HG03432 (cell line): ENCODE results near the gene CCAR1.
"Not testable (repeated sequence)": the region's sequence is repeated elsewhere in the genome, so short reads cannot be mapped to it uniquely, and the experiment has no call there.

Experiments
- ATAC-seq: cut with Tn5 transposase; IDR thresholded peaks from one replicate; pipeline ENCODE4 v1.9.1; 2021; ENCODE audit warnings: mild to moderate bottlenecking, moderate library complexity; ENCODE audit not compliant: unreplicated experiment

CCAR1 gene

DNA sequence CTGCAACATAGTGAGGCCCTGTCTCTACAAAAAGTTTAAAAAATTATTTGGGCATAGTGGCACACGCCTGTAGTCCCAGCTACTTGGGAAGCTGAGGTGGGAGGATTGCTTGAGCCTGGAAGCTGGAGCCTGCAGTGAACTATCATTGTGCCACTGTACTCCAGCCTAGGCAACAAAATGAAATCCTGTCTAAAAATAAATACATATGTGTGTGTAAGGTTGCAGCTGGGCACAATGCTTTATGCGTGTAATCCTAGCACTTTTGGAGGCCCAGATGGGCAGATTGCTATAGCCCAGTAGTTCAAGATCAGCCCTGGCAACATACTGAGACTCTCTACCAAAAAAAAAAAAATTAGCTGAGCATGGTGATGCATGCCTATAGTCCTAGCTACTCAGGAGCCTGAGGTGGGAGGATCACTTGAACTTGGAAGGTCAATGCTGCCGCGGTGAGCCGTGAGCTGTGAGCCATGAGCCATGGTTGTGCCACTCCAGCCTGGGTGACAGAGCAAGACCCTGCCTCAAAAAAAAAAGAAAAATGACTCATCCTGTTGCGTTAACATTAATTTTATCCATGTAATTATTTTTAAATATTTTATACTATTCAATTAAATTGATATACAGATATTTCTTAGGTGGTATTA, 38.3 kb downstream of the CCAR1 start:
- no peak for ATAC-seq

DNA sequence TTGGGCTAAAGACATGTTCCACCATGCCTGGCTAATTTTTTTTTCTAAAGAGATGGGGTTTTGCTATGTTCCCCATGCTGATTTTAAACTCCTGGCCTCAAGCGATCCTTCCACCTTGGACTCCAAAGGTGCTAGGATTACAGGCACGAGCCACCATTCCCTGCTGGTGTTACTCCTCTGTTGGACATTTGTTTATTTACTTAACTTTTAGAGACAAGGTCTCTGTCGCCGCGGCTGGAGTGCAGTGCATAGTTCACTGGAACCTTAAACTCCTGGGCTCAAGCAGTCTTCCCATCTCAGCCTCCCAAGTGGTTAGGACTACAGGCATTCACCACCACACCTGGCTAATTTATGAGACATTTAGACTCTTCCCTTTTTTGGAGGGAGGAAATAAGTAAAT, 38.9 kb downstream of the CCAR1 start:
- ATAC-seq: no peak

DNA sequence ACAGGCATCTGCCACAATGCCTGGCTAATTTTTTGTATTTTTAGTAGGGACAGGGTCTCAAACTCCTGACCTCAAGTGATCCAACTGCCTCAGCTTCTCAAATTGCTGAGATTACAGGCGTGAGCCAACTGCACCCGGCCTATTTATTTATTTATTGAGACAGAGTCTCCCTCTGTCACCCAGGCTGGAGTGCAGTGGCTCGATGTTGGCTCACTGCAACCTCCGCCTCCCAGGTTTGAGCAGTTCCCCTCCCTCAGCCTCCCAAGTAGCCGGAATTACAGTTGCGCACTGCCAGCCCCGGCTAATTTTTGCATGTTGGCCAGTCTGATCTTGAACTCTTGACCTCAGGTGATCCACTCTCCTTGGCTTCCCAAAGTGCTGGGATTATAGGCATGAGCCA, 46.4 kb downstream of the CCAR1 start:
- ATAC-seq: not testable (repeated sequence)

- ATAC-seq: no peak
Measured at GRCh38 chr10:68781613-68782574, 60.9 kb downstream of the CCAR1 start.

DNA sequence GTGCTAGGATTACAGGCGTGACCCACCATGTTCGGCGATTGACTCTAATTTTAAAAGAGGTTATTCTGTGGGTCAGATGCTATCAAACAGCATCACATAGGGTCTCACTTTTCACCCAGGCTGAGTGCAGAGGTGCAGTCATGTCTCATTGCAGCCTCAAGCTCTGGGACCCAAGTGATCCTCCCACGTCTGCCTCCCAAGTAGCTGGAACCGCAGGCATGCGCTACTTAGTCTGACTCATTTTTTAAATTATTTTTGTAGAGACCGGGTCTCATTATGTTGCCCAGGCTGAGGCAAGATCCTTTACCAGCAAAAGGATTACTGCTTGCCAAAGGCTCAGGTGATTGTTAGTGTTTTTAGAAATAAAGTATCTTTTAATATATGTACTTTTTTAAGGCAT, 63.4 kb downstream of the CCAR1 start:
- no peak for ATAC-seq

DNA sequence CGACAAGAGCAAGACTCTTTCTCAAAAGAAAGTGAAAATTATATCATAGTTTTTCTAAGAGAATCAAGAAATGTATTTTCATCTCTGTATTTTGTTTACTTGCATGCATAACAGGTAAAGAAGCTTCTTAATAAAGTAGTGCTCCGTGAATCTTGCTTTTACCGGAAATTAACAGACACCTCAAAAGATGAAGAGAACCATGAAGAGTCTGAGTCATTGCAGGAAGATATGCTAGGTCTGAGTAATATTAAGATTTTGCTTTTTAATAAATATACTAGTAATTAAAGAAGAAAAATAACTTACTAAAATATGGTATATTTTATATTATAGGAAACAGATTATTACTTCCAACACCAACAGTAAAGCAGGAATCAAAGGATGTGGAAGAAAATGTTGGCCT, 66.8 kb downstream of the CCAR1 start:
- no peak for ATAC-seq

DNA sequence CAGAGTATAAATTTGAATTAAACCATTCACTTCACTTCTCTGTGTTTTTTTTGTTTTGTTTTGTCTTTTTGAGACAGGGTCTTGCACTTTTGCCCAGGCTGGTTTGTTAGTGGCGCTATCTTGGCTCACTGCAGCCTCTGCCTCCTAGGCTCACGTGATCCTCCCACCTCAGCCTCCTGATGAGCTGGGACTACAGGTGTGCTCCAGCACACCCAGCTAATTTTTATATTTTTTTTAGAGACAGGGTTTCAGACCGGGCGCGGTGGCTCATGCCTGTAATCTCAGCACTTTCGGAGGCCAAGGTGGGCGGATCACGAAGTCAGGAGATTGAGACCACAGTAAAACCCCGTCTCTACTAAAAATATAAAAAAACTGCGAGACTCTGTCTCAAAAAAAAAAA, 69.4 kb downstream of the CCAR1 start:
- ATAC-seq: no peak

GRCh38 chr10:68792115-68792514, 71.1 kb downstream of the CCAR1 start:
- ATAC-seq: no peak

DNA sequence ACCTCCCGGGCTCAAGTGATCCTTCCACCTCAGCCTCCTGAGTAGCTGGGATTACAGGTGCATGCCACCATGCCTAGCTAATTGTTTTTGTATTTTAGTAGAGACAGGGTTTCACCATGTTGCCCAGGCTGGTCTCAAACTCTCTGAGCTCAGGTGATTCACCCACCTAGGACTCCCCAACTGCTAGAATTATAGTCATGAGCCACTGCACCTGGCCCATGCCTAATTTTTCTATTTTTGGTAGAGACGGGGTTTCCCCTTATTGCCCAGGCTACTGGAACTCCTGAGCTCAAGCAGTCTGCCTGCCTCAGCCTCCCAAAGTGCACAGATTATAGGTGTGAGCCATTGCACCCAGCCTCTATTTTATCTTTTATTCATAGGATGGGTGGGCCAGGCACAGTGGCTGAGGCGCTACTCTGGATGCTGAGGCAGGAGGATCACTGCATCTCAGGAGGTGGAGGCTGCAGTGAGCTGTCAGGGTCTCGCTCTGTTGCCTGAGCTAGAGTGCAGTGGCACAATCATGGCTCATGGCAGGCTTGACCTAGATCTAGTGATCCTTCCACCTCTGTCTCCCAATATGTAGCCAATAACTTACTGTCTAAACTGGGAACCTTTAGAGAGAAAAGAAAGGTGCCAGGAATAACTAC, 75.0 kb downstream of the CCAR1 start:
- no peak for ATAC-seq

GRCh38 chr10:68796605-68797004, 75.6 kb downstream of the CCAR1 start:
- no peak for ATAC-seq

GRCh38 chr10:68800211-68800610, 79.2 kb downstream of the CCAR1 start:
- no peak for ATAC-seq

DNA sequence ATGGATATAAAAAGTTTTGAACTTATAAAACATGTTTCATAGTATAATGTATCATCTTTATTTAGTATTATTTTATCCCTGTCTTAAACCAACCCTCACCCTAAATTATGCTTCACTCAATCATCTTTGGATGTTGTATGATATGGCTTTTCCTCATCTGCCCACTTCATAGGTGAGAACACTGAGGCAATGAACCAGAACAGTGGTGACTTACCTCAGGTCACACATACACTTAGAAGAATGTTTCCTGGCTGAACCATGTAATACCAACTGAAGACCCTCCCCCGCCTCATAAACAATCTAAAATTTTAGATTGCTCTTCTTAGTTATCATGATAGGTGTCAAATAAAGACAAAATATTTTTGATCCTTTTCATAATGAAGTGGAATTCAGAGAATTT, 83.7 kb downstream of the CCAR1 start:
- ATAC-seq: no peak

GRCh38 chr10:68810830-68811229, 89.8 kb downstream of the CCAR1 start:
- ATAC-seq: not testable (repeated sequence)

DNA sequence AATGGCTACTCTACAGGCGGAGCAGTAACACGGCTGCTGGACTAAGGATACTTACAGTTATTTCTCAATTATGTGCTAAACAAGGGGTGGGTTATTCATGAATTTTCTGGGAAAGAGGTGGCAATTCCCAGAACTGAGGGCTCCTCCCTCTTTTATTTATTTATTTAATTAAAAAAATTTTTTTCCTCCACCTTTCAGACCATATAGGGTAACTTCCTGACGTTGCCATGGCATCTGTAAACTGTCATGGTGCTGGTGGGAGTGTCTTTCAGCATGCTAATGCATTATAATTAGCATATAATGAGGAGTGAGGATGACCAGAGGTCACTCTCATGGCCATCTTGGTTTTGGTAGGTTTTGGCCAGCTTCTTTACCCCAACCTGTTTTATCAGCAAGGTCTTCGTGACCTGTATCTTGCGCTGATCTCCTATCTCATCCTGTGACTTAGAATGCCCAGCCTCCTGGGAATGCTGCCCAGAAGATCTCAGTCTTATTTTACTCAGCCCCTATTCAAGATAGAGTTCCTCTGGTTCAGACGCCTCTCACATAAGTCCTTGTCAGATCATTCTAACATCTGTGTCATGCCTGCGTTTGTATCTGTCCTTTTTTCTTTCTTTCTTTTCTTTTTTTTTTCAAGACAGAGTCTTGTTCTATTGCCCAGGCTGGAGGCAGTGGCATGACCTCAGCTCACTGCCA, 90.4 kb downstream of the CCAR1 start:
- no peak for ATAC-seq

DNA sequence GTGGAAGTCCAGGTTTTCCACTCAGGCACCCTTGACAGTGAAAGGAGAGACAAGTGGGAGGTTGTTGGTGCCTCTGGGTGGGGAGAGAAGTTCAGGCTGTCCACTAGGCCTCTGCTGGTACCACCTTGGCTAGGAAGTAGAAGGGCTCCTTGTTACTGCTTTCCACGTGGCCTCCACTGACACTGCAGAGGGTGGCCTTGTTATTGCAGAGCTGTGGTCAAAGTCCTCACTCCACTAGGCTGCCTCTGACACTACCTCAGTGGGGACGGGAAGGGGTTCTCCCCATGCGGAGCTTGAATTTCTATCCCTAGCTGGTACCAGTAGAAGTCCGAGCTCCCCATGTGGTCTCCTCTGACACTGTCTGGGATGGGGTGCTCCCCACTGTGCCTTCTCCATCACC, 91.4 kb downstream of the CCAR1 start:
- no peak for ATAC-seq

DNA sequence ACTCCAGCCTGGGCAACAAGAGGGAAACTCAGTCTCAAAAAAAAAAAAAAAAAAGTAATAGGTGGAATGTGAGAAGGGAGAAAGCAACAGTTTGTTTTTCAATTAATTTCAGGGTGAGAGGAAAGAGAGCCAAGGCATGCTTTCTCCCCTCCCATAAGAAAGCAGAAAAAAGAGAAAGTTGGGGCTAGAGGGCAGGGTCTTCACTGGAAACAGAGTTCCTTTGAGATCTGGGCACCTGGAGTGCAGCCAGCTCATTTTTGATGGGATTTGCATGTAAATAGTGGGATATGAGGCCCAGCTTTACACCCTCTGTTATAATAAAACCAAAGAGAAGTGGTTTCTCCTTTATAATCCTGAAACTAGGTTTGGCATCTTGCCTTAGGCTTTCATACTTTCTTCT, 92.5 kb downstream of the CCAR1 start:
- ATAC-seq: no peak

DNA sequence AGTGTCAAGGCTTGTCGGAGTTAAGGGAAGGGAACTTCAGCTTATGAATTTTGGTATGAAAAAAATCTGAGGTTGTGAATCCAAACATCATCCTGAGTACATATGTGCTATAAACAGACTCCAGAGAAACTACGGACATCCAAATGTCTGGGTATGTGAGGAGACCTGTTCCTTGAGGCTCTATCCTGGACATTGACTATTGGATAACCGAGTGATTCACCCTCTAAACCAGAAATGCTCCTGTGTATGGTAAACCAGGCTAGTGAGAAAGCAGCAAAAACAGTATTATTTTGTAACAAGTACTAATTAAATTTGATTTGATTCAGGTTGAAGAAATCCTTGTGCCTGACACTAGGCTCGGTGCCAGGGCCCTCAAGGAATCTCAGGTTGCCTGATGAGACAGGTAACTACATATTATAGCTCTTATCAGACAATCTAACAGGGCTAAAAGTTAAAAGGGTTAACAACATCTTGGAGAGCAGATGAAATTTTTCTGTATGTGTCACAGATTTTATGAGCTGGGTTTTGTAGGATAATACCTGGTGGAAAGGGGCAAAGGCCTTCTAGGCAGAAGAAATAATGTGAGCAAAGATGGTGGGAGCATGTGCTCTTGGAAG, 95.9 kb downstream of the CCAR1 start:
- ATAC-seq: no peak

GRCh38 chr10:68820359-68820758, 99.3 kb downstream of the CCAR1 start:
- not testable (repeated sequence) for ATAC-seq

DNA sequence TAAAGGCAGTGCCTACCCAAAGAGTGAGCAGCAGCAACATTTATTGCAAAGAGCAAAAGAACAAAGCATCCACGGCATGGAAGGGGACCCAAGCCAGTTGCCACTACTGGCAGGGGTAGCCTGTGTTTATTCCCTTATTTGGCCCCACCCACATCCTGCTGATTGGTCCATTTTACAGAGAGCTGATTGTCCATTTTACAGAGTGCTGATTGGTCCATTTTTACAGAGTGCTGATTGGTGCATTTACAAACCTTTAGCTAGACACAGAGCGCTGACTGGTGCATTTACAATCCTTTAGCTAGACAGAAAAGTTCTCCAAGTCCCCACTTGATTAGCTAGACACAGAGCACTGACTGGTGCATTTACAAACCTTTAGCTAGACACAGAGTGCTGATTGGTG, 101.6 kb downstream of the CCAR1 start:
- ATAC-seq: not testable (repeated sequence)

DNA sequence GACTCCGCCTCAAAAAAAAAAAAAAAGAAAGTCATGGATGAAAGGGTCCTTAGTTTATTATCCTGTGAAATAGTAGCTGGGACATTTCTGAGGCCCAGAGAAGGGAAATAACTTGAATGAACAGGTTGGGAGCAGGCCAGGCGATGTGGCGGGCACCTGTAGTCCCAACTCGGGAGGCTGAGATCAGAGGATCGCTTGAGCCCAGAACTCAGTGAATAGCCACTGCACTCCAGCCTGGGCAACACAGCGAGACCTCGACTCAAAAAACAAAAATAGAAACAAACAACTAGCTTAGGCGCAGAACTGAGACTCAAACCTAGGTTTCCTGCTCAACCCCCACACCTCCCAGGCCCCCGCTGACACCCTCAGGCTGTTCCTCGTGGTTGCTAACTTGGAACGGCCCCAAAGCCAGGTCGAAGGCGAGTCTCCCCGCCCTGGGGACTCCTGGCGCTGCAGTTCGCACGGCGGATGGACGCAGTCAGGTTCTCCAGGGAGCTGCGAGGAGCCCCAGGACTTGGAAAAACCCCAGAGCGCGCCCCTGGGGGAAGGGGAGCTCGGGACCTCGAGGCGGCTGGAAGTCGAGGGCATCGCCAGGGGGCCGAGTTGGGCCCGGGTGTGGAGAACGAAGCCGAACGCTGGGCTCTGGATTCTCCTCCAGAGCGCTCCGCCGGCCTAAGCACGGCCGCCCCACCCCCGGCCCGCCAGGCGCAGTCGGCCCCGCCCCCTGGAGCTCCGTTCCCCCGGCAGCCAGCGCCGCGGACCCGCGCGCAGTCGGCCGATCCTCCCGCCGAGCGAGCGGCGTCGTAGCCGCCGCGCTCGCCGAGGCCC, 105.9 kb downstream of the CCAR1 start, which contains the start of gene STOX1:
Gene STOX1 (plus strand): TSS at position 768 of the 828 bp plus-strand sequence. CDS start 93 bp downstream, outside the sequence.
- peak; percentile 77 for ATAC-seq
